WI38 (cell line): Measurements from ENCODE around the gene NVL.
A peak's percentile ranks its signal among the peaks of the same experiment; 100 is the strongest.
"Not testable (repeated sequence)": the region's sequence is repeated elsewhere in the genome, so short reads cannot be mapped to it uniquely, and the experiment has no call there.

Experiments
- H3K4me3 ChIP-seq: 2 replicates; pipeline ENCODE4 v1.5.1; 2011; ENCODE audit warnings: low read depth, mild to moderate bottlenecking, control low read depth, low read length
- CTCF ChIP-seq: IDR thresholded peaks from 2 replicates; pipeline ENCODE4 v1.5.1; 2012; ENCODE audit warnings: low read depth, mild to moderate bottlenecking, control low read depth, low read length

The NVL gene

DNA sequence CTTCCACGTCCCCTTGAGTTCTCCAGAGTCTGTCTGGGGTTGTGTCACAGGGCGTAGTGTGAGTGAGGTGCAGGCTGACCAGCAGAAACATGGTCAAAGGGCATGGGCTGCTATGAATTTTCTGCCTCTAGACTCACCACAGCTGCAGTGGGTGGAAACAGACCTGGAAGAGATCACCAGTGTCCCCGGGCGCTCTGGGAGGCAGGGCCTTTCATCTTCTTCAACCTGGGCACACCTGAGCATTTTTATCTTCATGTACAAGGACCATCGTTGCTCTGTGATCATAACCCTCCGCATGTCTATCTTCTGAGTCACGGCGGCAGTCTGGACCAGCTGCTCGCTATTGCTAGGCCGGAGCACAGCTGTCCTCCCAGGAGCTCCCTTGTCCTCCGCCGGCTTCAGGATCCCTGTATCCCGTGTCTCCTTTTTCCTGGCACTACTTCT is 117.3 kb downstream of the NVL start:
- TF ChIP-seq CTCF, result no peak
- no peak overlapping the region for H3K4me3 ChIP-seq

DNA sequence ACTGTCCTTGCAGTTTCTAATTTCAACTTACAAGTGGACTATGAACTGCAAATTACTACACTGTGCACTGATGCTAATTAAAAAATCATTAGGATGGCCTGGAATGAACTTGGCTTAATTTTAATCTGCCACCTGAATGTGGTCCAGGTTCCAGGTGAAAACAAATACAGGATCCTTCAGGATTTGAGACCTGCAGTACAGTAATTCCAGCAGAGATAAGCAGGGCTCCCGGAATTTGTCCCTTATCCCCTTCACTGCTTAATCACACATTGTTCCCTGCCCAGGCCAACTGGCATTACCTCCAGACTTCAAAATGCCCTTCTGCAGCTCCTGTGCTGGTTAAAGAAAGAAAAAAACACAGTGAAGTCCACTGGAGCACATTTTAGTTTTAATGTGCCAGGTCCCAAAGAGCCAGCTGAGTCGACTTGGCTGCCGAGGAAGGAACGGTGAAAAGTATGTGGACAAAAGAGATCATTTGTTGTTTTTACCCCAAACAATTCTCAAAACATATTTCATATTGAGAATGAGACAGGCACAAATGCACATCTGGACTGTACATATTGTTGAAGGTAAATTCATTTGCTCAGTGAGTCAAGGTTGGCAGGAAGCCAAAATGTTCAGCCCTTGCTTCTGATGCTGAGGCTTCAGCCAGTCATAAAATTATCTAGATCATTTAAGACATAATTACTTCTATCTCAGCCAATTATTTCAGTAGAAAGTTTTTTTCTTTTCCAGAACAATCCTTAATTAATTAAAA is 118.6 kb downstream of the NVL start:
- TF ChIP-seq CTCF, result no peak
- no peak overlapping the region for H3K4me3 ChIP-seq

DNA sequence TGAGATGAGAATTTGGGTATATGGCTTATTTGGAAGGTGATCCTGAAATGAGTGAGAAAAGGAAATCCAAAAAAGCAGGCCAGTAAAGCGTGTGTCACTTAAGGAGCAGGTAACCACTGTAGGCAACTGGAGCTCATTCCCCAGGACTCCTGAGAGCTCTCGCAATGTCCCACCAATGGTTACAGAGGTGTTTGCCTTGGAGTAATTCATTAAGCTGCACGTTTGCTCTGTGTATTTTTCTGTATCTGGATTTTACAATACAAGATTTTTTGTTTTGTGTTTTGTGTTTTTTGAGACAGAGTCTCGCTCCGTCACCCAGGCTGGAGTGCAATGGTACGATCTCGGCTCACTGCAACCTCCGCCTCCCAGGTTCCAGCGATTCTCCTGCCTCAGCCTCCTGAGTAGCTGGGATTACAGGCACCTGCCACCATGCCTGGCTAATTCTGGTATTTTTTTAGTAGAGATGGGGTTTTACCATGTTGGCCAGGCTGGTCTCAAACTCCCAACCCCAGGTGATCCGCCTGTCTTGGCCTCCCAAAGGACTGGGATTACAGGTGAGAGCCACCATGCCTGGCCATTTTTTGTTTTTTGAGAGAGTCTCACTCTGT is 123.9 kb downstream of the NVL start:
- not testable (repeated sequence) for H3K4me3 ChIP-seq

DNA sequence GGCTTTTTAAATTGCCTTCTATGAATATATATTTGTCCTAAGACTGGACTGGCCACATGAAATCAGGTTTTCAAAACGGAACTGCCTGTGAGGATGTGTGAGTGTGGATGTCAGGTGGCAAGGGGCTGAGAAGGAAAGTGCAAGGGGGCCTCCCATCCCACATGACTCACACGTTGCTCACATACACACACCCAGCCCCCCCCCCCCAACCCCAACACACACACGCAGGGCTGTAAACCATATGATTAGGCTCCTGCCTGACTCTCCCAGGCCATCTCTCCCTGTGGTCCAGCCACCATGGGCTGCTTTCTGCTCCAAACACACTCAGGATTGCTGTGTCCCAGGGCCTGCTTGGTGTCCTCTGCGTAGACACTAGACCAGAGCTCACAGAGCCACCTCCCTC is 124.5 kb downstream of the NVL start:
- H3K4me3 ChIP-seq, result peak overlapping the region; percentile 17; the same call in 1 of the 2 replicates
- no peak for TF ChIP-seq CTCF

DNA sequence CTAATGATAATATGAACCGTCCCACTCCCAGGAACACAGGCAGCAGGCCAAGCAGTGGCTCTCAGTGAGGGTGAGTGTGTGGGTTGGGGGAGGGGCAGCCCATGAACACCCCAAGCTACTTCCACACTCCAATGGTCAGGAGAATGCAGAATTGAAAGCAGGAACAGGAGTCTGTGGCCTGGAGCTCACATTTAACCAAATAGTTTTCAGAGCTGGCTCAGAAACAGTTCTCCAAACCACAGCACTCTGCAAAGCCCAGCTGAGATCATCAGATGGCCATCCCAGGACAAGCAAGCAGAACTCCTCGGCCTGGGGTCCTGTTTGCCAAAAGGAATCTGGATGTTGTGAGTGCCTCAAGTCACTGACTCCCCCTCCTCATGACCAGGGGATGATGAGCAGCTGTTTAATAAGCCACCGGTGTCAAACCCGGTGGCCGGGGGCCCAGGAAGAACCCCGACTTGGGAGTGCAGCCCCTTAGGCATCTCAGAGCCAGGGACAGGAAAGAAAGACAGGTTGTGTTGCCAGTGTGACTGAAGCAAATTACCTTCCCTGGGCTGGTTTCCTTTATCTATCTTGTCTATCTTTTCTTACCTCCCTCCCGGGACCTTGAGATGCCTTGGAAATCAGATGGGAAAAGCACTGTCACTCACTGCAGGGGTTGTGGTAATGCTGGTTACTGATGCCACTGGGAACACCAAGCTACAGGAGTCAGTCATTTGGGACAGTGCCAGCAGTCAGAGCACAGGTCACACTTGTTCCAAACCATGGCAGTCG is 126.5 kb downstream of the NVL start:
- no peak for TF ChIP-seq CTCF
- no peak overlapping the region for H3K4me3 ChIP-seq

DNA sequence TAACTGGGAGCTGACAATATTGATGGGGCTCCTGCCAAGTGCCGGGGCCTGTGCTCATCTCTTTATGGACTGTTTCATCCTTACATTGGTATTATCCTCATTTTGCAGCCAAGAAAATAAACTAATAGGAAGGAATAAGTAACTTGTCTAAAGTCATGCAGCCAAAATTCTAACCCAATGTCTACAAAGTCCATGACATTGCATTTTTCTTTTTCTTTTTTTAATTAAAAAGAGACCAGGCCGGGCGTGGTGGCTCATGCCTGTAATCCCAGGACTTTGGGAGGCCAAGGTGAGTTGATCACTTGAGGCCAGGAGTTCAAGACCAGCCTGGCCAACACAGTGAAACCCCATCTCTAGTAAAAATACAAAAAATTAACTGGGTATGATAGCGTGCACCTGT is 128.1 kb downstream of the NVL start:
- H3K4me3 ChIP-seq, result no peak overlapping the region
- no peak for TF ChIP-seq CTCF

DNA sequence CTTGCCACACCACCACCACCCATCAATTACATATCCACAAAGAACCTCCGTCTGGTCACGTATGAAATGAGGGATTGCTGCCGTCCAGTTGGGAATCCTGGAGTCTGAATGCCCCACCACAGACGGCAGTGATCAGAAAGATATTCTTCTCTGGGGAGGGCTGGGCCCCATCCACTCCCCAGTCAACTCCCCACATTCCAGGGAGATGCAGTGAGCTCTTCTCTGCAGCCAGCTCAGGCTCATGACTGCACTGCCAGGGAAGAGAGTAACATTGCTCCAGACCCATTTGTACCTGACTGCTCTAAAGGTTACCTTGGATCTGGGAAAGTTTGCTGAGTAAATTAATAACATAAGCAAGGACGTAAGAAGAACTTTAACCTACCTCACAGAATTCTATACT is 128.6 kb downstream of the NVL start:
- TF ChIP-seq CTCF, result no peak
- H3K4me3 ChIP-seq, result no peak overlapping the region
